GM12878 (cell line): ENCODE measurements around the gene SLC35E3. TPM values are rescaled to one million over a fixed set of nuclear protein-coding genes. Genes with fewer than 3 reads are reported as not detected.

ENCODE experiments used
- ATAC-seq: fragments of 200-7000 bp; cut with Tn5 transposase; 3 replicates; pipeline ENCODE4 v1.9.1; 2020; ENCODE audit warnings: mild to moderate bottlenecking, moderate library complexity
- BruUV-seq: library from RNA; stranded (reverse); fragments of 400-500 nt; replicated peaks from 2 replicates; lab custom pipeline; 2021; lab: Mats Ljungman, UMichigan
- CTCF ChIA-PET: fragments of 300-600 bp; sonication (Branson Sonifier 250); formaldehyde crosslinking; extraction: SDS; loops from one replicate; lab custom pipeline; 2021; ENCODE audit warnings: inconsistent platforms; lab: Yijun Ruan, JAX
- POLR2A ChIA-PET: fragments of 350-600 bp; formaldehyde crosslinking; extraction: SDS; loops from one replicate; lab custom pipeline; 2021; ENCODE audit warnings: inconsistent platforms; lab: Charles Lee
- RAD21 ChIA-PET: fragments of 300-600 bp; sonication (Branson Sonifier 250); formaldehyde crosslinking; loops from one replicate; lab custom pipeline; 2023; ENCODE audit warnings: antibody characterized with exemption; ENCODE audit not compliant: unreplicated experiment; lab: Charles Lee
- SMC1A ChIA-PET: fragments of 300-600 bp; sonication (Branson Sonifier 250); formaldehyde crosslinking; loops from one replicate; lab custom pipeline; 2023; ENCODE audit not compliant: unreplicated experiment, uncharacterized antibody; lab: Charles Lee
- DNase-seq: peaks from one replicate; pipeline ENCODE4 v3.0.0-alpha.2; 2011; ENCODE audit warnings: low read depth, low spot score
- FAIRE-seq: peaks from 3 replicates; lab custom pipeline; 2011; peaks lifted over from hg19 to GRCh38; lab: Jason Lieb, UNC
- H2AFZ ChIP-seq: 2 replicates; pipeline ENCODE4 v1.6.0; 2011; ENCODE audit warnings: low read depth, low read length, control low read depth; ENCODE audit not compliant: control insufficient read depth
- H3K27ac ChIP-seq: 2 replicates; pipeline ENCODE4 v1.5.1; 2011; ENCODE audit warnings: control low read depth; ENCODE audit not compliant: control insufficient read depth, insufficient read depth
- H3K27me3 ChIP-seq, 2 experiments: replicated peaks in 1 of 2; 2 replicates each; pipeline versions ENCODE4 v1.6.0 to v1.6.1; 2011; ENCODE audit warnings: low read length in 1 of 2; ENCODE audit not compliant: control insufficient read depth in 2 of 2, insufficient read depth in 2 of 2
- H3K36me3 ChIP-seq, 2 experiments: 2 replicates each; pipeline ENCODE4 v1.5.1; 2011; ENCODE audit warnings: low read length in 1 of 2; ENCODE audit not compliant: control insufficient read depth in 2 of 2, insufficient read depth in 2 of 2
- H3K4me1 ChIP-seq: 2 replicates; pipeline ENCODE4 v1.6.1; 2011; ENCODE audit warnings: mild to moderate bottlenecking, low read length, moderate library complexity, mixed read lengths; ENCODE audit not compliant: control insufficient read depth, insufficient read depth
- H3K4me2 ChIP-seq: 2 replicates; pipeline ENCODE4 v1.6.0; 2011; ENCODE audit warnings: control low read depth; ENCODE audit not compliant: control insufficient read depth, insufficient read depth
- H3K4me3 ChIP-seq: fragments of 200-600 bp; sonication (generic); 2 replicates; pipeline ENCODE4 v1.5.1; 2016
- H3K79me2 ChIP-seq: 2 replicates; pipeline ENCODE4 v1.6.0; 2011; ENCODE audit warnings: low read length; ENCODE audit not compliant: control insufficient read depth, insufficient read depth
- H3K9ac ChIP-seq: 2 replicates; pipeline ENCODE4 v1.8.0; 2011; ENCODE audit warnings: low read length, control low read depth, mixed read lengths; ENCODE audit not compliant: control insufficient read depth, insufficient read depth
- H3K9me3 ChIP-seq: replicated peaks from 3 replicates; pipeline ENCODE4 v1.5.1; 2011; ENCODE audit warnings: mild to moderate bottlenecking, low read length; ENCODE audit not compliant: control insufficient read depth, insufficient read depth
- H4K20me1 ChIP-seq: 2 replicates; pipeline ENCODE4 v1.6.0; 2011; ENCODE audit not compliant: control insufficient read depth, insufficient read depth
- IKZF2 ChIP-seq, 2 experiments: fragments of 450-650 bp; IDR thresholded peaks; 2 replicates each; pipeline ENCODE4 v1.6.1; 2017; ENCODE audit warnings: mild to moderate bottlenecking in 2 of 2, moderate library complexity in 2 of 2
- POLR2A ChIP-seq: IDR thresholded peaks from 2 replicates; pipeline ENCODE4 v1.6.1; 2011; ENCODE audit warnings: low read depth, mild to moderate bottlenecking, low read length
- POLR2AphosphoS2 ChIP-seq: IDR thresholded peaks from 2 replicates; pipeline ENCODE4 v1.6.1; 2011; ENCODE audit warnings: low read depth, mild to moderate bottlenecking, low read length, improper control_type of control experiment, moderate library complexity
- POLR2AphosphoS5 ChIP-seq: IDR thresholded peaks from 2 replicates; pipeline ENCODE4 v1.6.1; 2011; ENCODE audit warnings: mild to moderate bottlenecking, low read length, inconsistent platforms
- WGBS: methylation state at CpG from one replicate; pipeline ENCODE4 v1.1.6; 2016; ENCODE audit warnings: low lambda C conversion rate; ENCODE audit not compliant: insufficient replicate concordance, insufficient coverage; ENCODE audit errors: missing lambda C conversion rate; 5-methylcytosine and 5-hydroxymethylcytosine counted together
- in situ Hi-C: fragments of 300-500 bp; cut with MboI; formaldehyde crosslinking; loops from 9 replicates; pipeline ENCODE4 v1.14.3; 2018; ENCODE audit warnings: mixed read lengths
- intact Hi-C: fragments of 100-400 bp; cut with micrococcal nuclease; formaldehyde crosslinking; loops from one replicate; pipeline ENCODE4 v1.14.2; 2022; ENCODE audit not compliant: unreplicated experiment
- polyA plus RNA-seq, 11 experiments: library from polyadenylated mRNA; depleted of rRNA in 4 of 11; unstranded in 6 of 11; stranded (reverse) in 5 of 11; fragments of >200 nt; fragmentation: Nextera tagmentation in 4 of 11; fragmentation: Illumina TruSeq in 1 of 11; extraction: Ambion mirVana in 4 of 11; extraction: Trizol in 1 of 11; gene quantifications; 1 replicate in 1 of 11; 2 replicates in 10 of 11; pipeline versions ENCODE4 v1.2.1 to v1.2.3, GENCODE V29; 2011 to 2016; ENCODE audit warnings: inconsistent platforms in 2 of 11, missing spikeins in 2 of 11, low read depth in 1 of 11
- total RNA-seq, 4 experiments: library from RNA; depleted of rRNA in 3 of 4; stranded (reverse); fragments of >200 nt in 3 of 4; fragmentation: Illumina TruSeq in 1 of 4; extraction: Trizol in 1 of 4; gene quantifications; 2 replicates each; pipeline versions ENCODE4 v1.2.1 to v1.2.3, GENCODE V29; 2013 to 2021
- TF ChIP-seq, protein P1 (sequence below): fragments of 450-650 bp; IDR thresholded peaks from 2 replicates; pipeline ENCODE4 v1.6.1; 2016; ENCODE audit warnings: mild to moderate bottlenecking

The SLC35E3 gene
- total and polyA plus RNA-seq, 10 of the 15 experiments (the other 5 are each of a cell fraction or from before 2014, with no cell fraction given), result 3.6 to 19.8 (median 6.1) TPM

DNA sequence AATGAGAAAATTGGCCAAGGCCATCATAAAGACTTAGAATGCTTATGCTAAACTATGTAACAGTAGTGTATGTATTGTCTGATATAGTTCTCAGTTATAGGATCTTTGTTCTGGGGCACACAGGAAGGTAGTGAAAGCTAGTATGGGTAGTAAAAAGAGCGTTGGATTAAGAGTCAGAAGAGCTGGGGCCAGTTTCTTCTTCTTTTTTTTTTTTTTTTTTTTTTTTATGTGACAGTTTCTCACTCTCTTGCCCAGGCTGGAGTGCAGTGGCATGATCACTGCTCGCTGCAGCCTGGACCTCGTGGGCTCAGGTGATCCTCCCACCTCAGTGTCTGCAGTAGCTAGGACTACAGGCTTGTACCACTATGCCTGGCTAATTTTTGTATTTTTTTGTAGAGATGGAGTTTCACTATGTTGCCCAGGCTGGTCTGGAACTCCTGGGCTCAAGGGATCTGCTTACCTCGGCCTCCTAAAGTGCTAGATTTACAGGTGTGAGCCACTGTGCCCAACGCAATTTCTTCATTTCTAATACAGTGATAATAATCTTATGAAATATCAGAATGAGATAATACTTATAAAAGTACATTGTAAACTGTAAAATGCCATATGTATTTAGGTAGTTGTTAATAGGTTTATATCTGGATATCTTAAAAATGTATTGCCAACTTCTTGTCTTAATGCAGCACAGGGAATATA, 69.4 kb downstream of the SLC35E3 start:
- 97% methylated on average over 5 of the region's 5 CpGs for WGBS
- in situ Hi-C loops, result no loop called here
- no peak for FAIRE-seq
- Histone ChIP-seq H3K9ac (no peak overlapping the region), H3K4me3 (peak overlapping the region; percentile 70), H3K27me3 (no peaks in the 10 kb centered on the region), H3K79me2 (peaks cover 79% of the 10 kb centered on the region), H3K9me3 (no peaks in the 10 kb centered on the region), H3K4me1 (no peaks in the 10 kb centered on the region; the same call in 1 of the 2 replicates), H3K4me2 (no peak overlapping the region; the same call in none of the 2 replicates), H3K27ac (no peak overlapping the region), H4K20me1 (no peaks in the 10 kb centered on the region; the same call in 1 of the 2 replicates), H3K36me3 (peaks cover 2 to 51% of the 10 kb centered on the region in 2 experiments), H2AFZ (no peak overlapping the region)
- ChIA-PET POLR2A (interaction anchor here (0.5 to 0.8 kb wide), 3 partner anchors 9 to 339 kb away, joined by 3 to 5 read pairs (median 4); no protein-coding TSS in a partner anchor), CTCF (interaction anchor here (1.2 to 12.4 kb wide), 3 partner anchors 16 to 92 kb away, joined by 3 to 156 read pairs (median 3); no protein-coding TSS in a partner anchor), RAD21 (interaction anchor here (0.6 to 2.1 kb wide), 2 partner anchors 20 to 456 kb away, joined by 3 to 4 read pairs; no protein-coding TSS in a partner anchor), SMC1A (interaction anchor here (0.8 to 5.0 kb wide), 7 partner anchors 15 to 456 kb away, joined by 3 to 22 read pairs (median 3); partner anchors contain the start of gene SLC35E3)
- peak; percentile 39; the same call in 1 of the 2 replicates for TF ChIP-seq POLR2A
- TF ChIP-seq POLR2AphosphoS5, result peak; percentile 65
- TF ChIP-seq, protein P1, sequence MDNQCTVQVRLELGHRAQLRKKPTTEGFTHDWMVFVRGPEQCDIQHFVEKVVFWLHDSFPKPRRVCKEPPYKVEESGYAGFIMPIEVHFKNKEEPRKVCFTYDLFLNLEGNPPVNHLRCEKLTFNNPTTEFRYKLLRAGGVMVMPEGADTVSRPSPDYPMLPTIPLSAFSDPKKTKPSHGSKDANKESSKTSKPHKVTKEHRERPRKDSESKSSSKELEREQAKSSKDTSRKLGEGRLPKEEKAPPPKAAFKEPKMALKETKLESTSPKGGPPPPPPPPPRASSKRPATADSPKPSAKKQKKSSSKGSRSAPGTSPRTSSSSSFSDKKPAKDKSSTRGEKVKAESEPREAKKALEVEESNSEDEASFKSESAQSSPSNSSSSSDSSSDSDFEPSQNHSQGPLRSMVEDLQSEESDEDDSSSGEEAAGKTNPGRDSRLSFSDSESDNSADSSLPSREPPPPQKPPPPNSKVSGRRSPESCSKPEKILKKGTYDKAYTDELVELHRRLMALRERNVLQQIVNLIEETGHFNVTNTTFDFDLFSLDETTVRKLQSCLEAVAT, result no peak
- no peak for TF ChIP-seq IKZF2 (IDR thresholded peaks at IDR 0.05)
- TF ChIP-seq POLR2AphosphoS2, result 0 out of 2 replicates have a peak, but pooled peaks have one; percentile 36
- ATAC-seq, result peak; percentile 35
- no peak for DNase-seq
- no TSS peak for BruUV-seq
- intact Hi-C loops, result no loop called here
